OCI-LY1 (cell line): Measurements from ENCODE around the gene CEP63.

ENCODE experiments used
- H2AFZ ChIP-seq: fragments of 200-600 bp; sonication (generic), shearing (Covaris generic); 2 replicates; pipeline ENCODE4 v1.6.0; 2014; ENCODE audit warnings: antibody characterized with exemption, mild to moderate bottlenecking, low read length
- H3F3A ChIP-seq: fragments of 200-600 bp; sonication (generic), shearing (Covaris generic); 2 replicates; pipeline ENCODE4 v1.6.0; 2014; ENCODE audit warnings: mild to moderate bottlenecking, antibody characterized with exemption, low read length, moderate library complexity; ENCODE audit not compliant: insufficient read depth
- H3K27ac ChIP-seq: fragments of 200-600 bp; sonication (generic); 2 replicates; pipeline ENCODE4 v1.5.1; 2014; ENCODE audit warnings: low read length, mixed run types, mild to moderate bottlenecking, low read depth; ENCODE audit not compliant: poor library complexity, severe bottlenecking
- H3K27me3 ChIP-seq: fragments of 200-600 bp; sonication (generic); 2 replicates; pipeline ENCODE4 v1.6.0; 2014; ENCODE audit warnings: antibody characterized with exemption, mild to moderate bottlenecking, low read length, moderate library complexity; ENCODE audit not compliant: insufficient read depth
- H3K36me3 ChIP-seq: fragments of 200-600 bp; sonication (generic); 2 replicates; pipeline ENCODE4 v1.6.1; 2014; ENCODE audit warnings: mild to moderate bottlenecking, antibody characterized with exemption, low read length, moderate library complexity, mixed read lengths; ENCODE audit not compliant: insufficient read depth
- H3K4me1 ChIP-seq: fragments of 200-600 bp; sonication (generic); 2 replicates; pipeline ENCODE4 v1.5.1; 2014; ENCODE audit warnings: mild to moderate bottlenecking, low read length, moderate library complexity; ENCODE audit not compliant: insufficient read depth, severe bottlenecking
- H3K4me2 ChIP-seq: fragments of 200-600 bp; sonication (generic), shearing (Covaris generic); 2 replicates; pipeline ENCODE4 v1.6.1; 2014; ENCODE audit warnings: low read length
- H3K4me3 ChIP-seq: fragments of 200-600 bp; sonication (generic); 2 replicates; pipeline ENCODE4 v1.5.1; 2014; ENCODE audit warnings: low read length, low read depth, mild to moderate bottlenecking, mixed read lengths; ENCODE audit not compliant: poor library complexity, severe bottlenecking
- H3K79me2 ChIP-seq: fragments of 200-600 bp; shearing (Covaris generic); 2 replicates; pipeline ENCODE4 v1.6.1; 2016; ENCODE audit warnings: mixed run types, low read length, mixed read lengths; ENCODE audit not compliant: insufficient read depth
- H3K9ac ChIP-seq: fragments of 200-600 bp; sonication (generic), shearing (Covaris generic); 2 replicates; pipeline ENCODE4 v1.6.1; 2014; ENCODE audit warnings: mild to moderate bottlenecking, low read length, mixed read lengths
- H3K9me2 ChIP-seq: fragments of 200-600 bp; sonication (generic), shearing (Covaris generic); 2 replicates; pipeline ENCODE4 v1.6.1; 2014; ENCODE audit warnings: low read depth, mild to moderate bottlenecking, low read length, mixed read lengths
- H3K9me3 ChIP-seq: fragments of 200-600 bp; shearing (Covaris generic); 2 replicates; pipeline ENCODE4 v1.6.1; 2014; ENCODE audit warnings: low read length, mixed read lengths
- H4K20me1 ChIP-seq: fragments of 200-600 bp; sonication (generic), shearing (Covaris generic); 2 replicates; pipeline ENCODE4 v1.6.0; 2016; ENCODE audit warnings: mild to moderate bottlenecking, low read length; ENCODE audit not compliant: insufficient read depth
- CTCF ChIP-seq: fragments of 200-600 bp; sonication (generic), shearing (Covaris generic); IDR thresholded peaks from 2 replicates; pipeline ENCODE4 v1.5.1; 2017; ENCODE audit warnings: mild to moderate bottlenecking, antibody characterized with exemption, low read length, moderate library complexity, mixed read lengths
- EZH2 ChIP-seq: fragments of 200-600 bp; sonication (generic), shearing (Covaris generic); IDR thresholded peaks from 2 replicates; pipeline ENCODE4 v1.8.0; 2017; ENCODE audit warnings: borderline replicate concordance, mixed run types, mild to moderate bottlenecking, antibody characterized with exemption, low read length, moderate library complexity, mixed read lengths

The CEP63 gene

GRCh38 chr3:134608771-134609435 lies 123.0 kb downstream of the CEP63 start:
- no peaks in the 10 kb centered on the region for H3K9me3 ChIP-seq
- H3K9ac ChIP-seq, result no peak overlapping the region
- no peaks in the 10 kb centered on the region for H3F3A ChIP-seq
- no peak for TF ChIP-seq EZH2
- no peak for TF ChIP-seq CTCF
- no peaks in the 10 kb centered on the region for H3K27me3 ChIP-seq
- H3K36me3 ChIP-seq, result no peaks in the 10 kb centered on the region
- no peaks in the 10 kb centered on the region for H3K9me2 ChIP-seq
- H3K4me3 ChIP-seq, result no peak overlapping the region
- no peaks in the 10 kb centered on the region for H3K79me2 ChIP-seq
- H2AFZ ChIP-seq, result no peak overlapping the region
- H3K27ac ChIP-seq, result no peak overlapping the region
- no peaks in the 10 kb centered on the region for H4K20me1 ChIP-seq
- H3K4me1 ChIP-seq, result no peaks in the 10 kb centered on the region
- H3K4me2 ChIP-seq, result no peak overlapping the region

DNA sequence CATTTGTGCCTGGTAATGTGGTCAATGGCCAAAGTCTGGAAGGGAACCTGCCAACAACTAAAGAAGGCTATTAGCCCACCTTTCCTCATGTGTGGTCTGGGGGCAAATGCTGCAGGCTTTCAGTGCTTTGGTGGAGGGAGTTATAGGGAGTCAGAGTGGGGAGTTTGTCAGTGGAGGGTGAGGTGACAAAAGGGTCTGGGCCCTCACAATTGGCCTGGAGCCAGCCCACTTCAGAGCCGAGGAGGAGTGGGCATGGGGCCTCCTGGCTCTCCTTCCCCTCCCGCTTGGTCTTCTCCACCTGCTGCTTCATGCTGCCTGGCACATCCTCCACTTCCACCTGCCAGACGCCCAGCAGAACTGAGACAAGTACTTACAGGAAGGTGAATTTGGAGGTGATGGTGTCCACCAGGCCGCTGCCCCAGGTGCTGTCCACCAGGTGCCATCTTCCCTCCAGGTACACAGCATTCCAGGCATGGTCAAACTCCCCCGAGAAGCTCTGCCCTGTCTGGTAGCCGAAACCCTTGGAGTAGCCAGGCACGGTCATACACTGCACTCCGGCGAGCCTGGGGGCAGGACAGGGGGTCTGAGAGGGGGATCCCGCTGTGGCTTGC lies 124.1 kb downstream of the CEP63 start:
- Histone ChIP-seq H3K4me2 (no peak overlapping the region), H4K20me1 (no peaks in the 10 kb centered on the region), H3F3A (no peaks in the 10 kb centered on the region), H3K9me2 (no peaks in the 10 kb centered on the region), H3K27me3 (no peaks in the 10 kb centered on the region), H2AFZ (no peak overlapping the region), H3K27ac (no peak overlapping the region), H3K36me3 (no peaks in the 10 kb centered on the region), H3K4me3 (no peak overlapping the region), H3K9me3 (no peaks in the 10 kb centered on the region), H3K9ac (no peak overlapping the region), H3K79me2 (no peaks in the 10 kb centered on the region), H3K4me1 (no peaks in the 10 kb centered on the region)
- TF ChIP-seq EZH2, result no peak
- no peak for TF ChIP-seq CTCF

DNA sequence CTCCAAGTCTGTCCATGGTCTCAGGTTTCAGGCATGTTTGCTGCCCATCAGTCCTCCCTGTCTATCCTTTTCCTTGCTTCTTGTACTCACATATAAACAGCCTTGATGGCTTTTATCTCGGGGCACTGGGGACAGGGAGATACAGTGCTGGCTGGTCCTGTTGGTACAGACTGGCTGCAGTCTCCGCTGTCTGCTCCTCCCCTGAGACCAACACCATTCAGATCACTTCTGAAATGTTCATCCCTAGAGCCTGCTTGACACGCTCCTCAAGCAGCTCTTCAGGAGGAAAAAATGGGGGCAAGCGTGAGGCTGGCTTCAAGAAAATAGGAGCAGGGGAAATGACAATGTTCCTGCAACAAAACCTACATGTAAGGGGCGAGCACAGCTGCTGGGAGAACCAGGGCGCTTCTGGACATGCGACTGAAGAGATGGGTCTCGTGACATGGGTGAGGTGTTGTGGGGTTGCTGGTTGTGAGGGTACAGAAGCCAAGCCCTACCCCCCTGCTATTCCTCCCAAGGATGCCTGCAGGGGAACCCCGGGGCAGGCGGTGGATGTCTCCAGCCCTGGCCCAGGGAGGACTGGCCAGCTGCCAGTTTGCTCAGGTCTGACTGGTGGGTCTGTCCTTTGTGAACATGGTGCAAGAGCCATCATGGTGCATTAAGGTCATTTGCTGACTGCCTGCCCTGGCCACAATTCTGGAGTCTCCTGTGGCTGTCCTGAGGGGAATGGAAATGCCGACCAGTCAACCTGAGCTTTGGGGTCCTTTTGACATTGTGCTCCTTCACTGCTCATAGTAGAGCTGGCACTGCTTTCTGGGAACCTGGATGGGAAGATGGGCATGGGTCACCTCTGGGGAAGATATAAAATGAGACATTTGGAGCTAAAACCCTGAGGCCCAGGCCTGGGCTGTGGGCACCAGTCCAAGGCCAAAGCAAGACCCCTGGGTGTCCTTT lies 124.9 kb downstream of the CEP63 start:
- Histone ChIP-seq H3K4me3 (no peak overlapping the region), H3K27me3 (peaks cover 1% of the 10 kb centered on the region; the same call in 1 of the 2 replicates)

More for the DNA sequence above, 124.9 kb downstream of the CEP63 start:
- Histone ChIP-seq H3F3A (no peaks in the 10 kb centered on the region), H3K4me1 (no peaks in the 10 kb centered on the region), H3K36me3 (no peaks in the 10 kb centered on the region), H3K9me2 (no peaks in the 10 kb centered on the region), H3K27ac (no peak overlapping the region), H2AFZ (no peak overlapping the region), H3K9ac (no peak overlapping the region), H3K4me2 (no peak overlapping the region), H3K9me3 (no peaks in the 10 kb centered on the region), H4K20me1 (no peaks in the 10 kb centered on the region), H3K79me2 (no peaks in the 10 kb centered on the region)
- TF ChIP-seq CTCF (no peak), EZH2 (no peak)
